ENCODE measurements around the gene C17orf75.
A peak's percentile ranks its signal among the peaks of the same experiment; 100 is the strongest.
"Not testable (repeated sequence)": the region's sequence is repeated elsewhere in the genome, so short reads cannot be mapped to it uniquely, and the experiment has no call there.

C17orf75 gene

GRCh38 chr17:32345951-32346600, 4.1 kb upstream of the C17orf75 start:
- no peak for DNase-seq (ENCODE audit: low spot score)

- DNase-seq (ENCODE audit: low spot score), result no peak
Observed at GRCh38 chr17:32342603-32343325, 791 bp upstream of the C17orf75 start.

GRCh38 chr17:32341141-32341856, 674 bp downstream of the C17orf75 start:
- peak; percentile 39 for DNase-seq (ENCODE audit: low spot score)

GRCh38 chr17:32335687-32336086, 6.3 kb downstream of the C17orf75 start:
- no peak for DNase-seq (ENCODE audit: low spot score)

- no peak for DNase-seq (ENCODE audit: low spot score)
Observed at GRCh38 chr17:32335046-32335445, 6.9 kb downstream of the C17orf75 start.

GRCh38 chr17:32333187-32333586, 8.8 kb downstream of the C17orf75 start:
- DNase-seq (ENCODE audit: low spot score), result no peak

- no peak for DNase-seq (ENCODE audit: low spot score)
Observed at GRCh38 chr17:32331243-32332040, 10.5 kb downstream of the C17orf75 start.

- DNase-seq (ENCODE audit: low spot score), result no peak
Observed at GRCh38 chr17:32330147-32330546, 11.8 kb downstream of the C17orf75 start.

- DNase-seq (ENCODE audit: low spot score), result no peak
Observed at GRCh38 chr17:32327911-32328310, 14.1 kb downstream of the C17orf75 start.

GRCh38 chr17:32323811-32324491, 18.0 kb downstream of the C17orf75 start:
- DNase-seq (ENCODE audit: low spot score), result peak; percentile 62

GRCh38 chr17:32323046-32323445, 18.9 kb downstream of the C17orf75 start:
- DNase-seq (ENCODE audit: low spot score), result no peak

- no peak for DNase-seq (ENCODE audit: low spot score)
Observed at GRCh38 chr17:32320847-32321246, 21.1 kb downstream of the C17orf75 start.

GRCh38 chr17:32320080-32320479, 21.9 kb downstream of the C17orf75 start:
- DNase-seq (ENCODE audit: low spot score), result not testable (repeated sequence)

- peak; percentile 80 for DNase-seq (ENCODE audit: low spot score)
Observed at GRCh38 chr17:32319548-32319905, 22.4 kb downstream of the C17orf75 start.

GRCh38 chr17:32318071-32318470, 23.9 kb downstream of the C17orf75 start:
- DNase-seq (ENCODE audit: low spot score), result no peak

GRCh38 chr17:32317353-32317752, 24.6 kb downstream of the C17orf75 start:
- no peak for DNase-seq (ENCODE audit: low spot score)

- not testable (repeated sequence) for DNase-seq (ENCODE audit: low spot score)
Observed at GRCh38 chr17:32316653-32317052, 25.3 kb downstream of the C17orf75 start.

GRCh38 chr17:32315171-32315570, 26.8 kb downstream of the C17orf75 start:
- DNase-seq (ENCODE audit: low spot score), result no peak

- no peak for DNase-seq (ENCODE audit: low spot score)
Observed at GRCh38 chr17:32314636-32315035, 27.3 kb downstream of the C17orf75 start.

GRCh38 chr17:32311028-32311536, 30.9 kb downstream of the C17orf75 start:
- no peak for DNase-seq (ENCODE audit: low spot score)

- no peak for DNase-seq (ENCODE audit: low spot score)
Observed at GRCh38 chr17:32307658-32308057, 34.3 kb downstream of the C17orf75 start.
